T47D (cell line): Measurements from ENCODE around the gene DTNBP1.

ENCODE experiments used
- DNase-seq, 2 experiments: peaks; one replicate each; pipeline versions ENCODE4 v3.0.0 to v3.0.0-alpha.2; 2011 to 2012; ENCODE audit warnings: low read depth in 1 of 2, low spot score in 1 of 2
- JUND ChIP-seq: IDR thresholded peaks from 2 replicates; pipeline ENCODE4 v1.6.1; 2012; ENCODE audit warnings: low read depth
- in situ Hi-C: cut with HindIII; loops from 2 replicates; pipeline ENCODE4 v1.10.0; 2016; ENCODE audit warnings: low sequenced_read_pairs, low pct_unique_long_range_greater_than_20kb

DTNBP1 gene

DNA sequence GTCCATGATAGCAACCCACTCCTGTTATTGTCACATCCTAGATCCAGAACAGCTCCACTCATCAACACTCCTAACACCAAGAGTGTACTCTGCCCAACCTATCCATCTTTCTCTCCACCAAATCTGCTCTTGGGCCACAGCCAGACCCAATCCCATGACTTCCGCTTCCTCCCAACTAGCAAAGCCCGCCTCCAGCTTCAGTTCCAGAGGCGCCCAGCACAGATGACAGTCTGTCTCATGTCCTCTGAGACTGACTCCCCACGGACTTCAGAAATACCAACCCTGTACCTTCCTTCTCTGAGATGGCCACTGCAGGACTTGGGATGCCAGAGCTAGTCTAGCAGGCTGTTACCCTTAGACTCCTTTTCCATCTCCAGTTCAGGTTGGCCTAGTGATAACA is 48.6 kb downstream of the DTNBP1 start:
- no peak for TF ChIP-seq JUND
- DNase-seq, result no peak
- in situ Hi-C loops, result no loop called here

DNA sequence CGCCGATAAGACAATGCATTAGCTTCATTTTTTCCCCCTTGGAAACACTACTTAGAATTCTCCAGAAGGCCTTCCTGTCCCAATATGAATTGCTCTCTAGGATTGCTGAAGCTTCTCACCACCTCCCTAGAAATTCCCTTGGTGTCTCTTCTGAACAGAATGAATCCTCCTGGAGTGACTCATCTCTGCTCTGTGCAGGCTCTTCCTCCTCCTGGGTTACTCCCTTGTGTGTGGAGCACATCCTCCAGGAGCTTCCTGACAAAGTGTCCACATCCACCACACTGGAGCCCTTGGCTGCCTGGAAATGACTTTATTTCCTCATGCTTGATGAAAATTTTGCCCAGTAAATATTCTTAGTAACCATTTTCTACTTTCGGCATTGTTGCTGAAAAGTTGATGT is 54.4 kb downstream of the DTNBP1 start:
- no peak for DNase-seq
- no peak for TF ChIP-seq JUND
- in situ Hi-C loops, result no loop called here

DNA sequence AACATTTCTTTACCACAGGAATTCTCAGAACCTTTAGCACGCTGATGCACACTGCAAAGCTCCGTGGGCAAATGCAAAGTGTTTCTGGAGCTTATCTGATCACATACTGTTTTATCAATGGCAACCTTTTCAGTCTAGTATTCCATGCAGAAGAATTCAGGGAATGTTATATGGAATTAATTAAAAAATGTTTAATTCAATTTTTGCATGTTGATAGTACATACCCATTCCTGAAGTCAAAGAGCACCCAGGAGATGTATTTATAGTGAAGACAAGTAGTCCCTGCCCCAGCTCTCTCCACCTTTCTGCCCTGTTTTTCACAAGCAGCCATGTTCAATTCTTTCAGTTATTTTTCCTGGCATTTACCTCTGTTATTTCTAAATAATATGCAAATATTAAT is 55.2 kb downstream of the DTNBP1 start:
- in situ Hi-C loops, result no loop called here
- DNase-seq, result no peak
- no peak for TF ChIP-seq JUND

DNA sequence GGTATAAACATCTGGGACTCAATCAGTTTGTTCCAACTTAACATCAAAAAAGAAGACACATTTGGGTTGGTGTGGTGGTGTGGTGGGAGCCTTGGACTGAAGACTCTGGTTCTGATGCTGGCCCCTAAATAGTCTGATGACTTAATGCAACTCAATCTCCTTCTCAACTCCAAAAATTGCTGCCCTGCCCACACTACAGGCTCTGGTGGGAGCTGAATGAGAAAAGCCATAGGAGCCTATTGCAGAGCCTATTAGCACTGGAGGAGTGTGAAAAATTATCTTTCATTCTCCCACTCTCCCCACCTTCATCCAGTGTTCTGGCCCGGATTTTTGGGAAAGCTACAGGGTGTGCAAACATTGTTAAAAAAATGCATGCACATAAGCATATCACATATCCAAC is 56.5 kb downstream of the DTNBP1 start:
- no peak for TF ChIP-seq JUND
- no peak for DNase-seq
- in situ Hi-C loops, result no loop called here

DNA sequence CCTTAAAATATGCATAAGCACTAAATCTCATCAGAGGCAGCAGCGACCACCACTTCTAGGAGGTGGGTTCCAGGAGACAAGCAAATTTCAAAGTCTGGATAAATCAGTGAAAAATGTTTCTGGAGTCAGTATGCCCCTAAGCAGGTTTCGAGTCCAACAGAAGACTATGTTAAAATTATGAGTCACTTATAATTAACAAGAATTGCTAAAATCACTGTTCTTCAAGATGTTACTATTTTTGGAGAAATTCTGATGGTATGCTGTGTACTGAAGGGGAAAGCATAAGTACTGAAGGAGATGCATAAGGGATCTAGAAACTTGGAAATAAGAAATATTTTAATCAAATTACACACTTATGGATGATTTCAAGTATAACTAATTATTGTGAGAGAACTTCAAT is 58.0 kb downstream of the DTNBP1 start:
- no peak for TF ChIP-seq JUND
- in situ Hi-C loops, result no loop called here
- no peak for DNase-seq

DNA sequence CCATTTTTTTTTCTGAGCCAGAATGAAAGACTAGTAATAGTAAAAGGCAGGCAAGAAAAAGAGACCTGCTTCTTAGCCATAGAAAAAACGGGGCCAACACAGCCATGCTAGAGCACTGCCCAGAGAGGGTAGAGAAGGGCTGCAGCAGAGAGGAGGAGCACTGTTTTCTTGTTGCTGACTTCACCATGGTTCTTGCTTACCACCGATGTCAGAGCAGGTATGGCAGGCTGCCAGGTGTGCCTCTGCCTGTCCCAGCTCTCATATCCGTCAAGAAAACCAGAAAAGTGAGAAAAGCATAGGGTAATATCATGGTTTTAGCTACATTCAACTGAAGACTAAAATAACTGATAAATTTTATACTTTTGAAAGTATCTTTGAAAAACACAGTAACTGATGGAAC is 60.7 kb downstream of the DTNBP1 start:
- in situ Hi-C loops, result no loop called here
- no peak for DNase-seq
- no peak for TF ChIP-seq JUND

DNA sequence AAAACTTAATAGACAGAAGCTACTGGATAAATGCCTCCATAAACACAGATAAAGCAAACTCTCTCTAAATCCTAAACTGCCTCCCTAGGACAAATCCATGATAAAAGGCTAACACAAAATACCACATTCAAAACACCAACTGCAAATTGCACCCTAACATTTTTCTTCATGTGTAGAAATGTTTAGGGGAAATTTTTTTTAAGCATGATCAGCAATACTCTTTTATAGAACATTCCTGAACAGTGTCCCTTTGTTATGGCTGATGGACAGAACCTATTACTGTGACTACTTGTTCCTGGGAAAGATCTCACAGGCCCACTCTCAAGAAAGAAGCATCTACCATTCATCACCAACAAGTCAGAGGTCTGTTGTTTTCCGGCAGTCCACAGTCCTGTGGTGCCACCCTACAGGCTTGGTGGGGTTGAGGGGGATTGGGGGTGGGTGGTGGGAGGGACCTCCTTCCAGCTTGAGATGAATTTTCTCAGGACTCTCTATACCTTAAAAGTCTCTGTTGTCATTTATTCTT is 64.5 kb downstream of the DTNBP1 start:
- DNase-seq, result no peak
- in situ Hi-C loops, result no loop called here

DNA sequence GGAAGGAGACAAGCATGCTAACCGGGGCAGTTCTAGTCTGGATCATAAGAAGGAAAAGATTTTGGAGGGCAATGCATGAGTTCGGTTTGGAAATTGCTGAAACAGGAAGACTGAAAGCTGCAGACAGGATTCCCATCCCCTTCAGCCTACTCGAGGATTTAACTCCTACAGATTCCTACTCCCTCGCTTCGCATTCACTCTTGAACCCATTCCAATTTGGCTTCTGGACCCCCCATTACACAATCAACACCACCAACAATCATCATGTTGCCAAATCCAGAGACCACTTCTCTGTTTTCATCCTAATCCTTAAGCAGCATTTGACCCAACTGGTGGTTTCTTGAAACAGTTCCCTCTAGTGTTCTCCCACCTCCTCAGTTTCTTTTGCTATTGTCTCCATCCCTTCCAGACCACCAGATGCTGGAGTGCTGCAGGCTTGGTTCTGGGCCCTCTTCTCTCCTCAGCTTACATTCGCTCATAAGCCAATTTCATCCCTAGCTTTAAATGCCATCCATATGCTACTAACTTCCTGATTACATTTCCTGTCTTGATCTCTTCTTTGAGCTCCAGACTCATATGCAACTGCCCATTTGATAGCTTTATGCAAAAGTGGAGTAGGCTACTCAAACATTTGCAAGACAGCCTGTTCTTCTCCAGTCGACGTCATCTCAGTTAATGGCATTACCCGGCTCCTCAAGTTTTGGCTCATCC is 66.5 kb downstream of the DTNBP1 start:
- no peak for TF ChIP-seq JUND
- in situ Hi-C loops, result no loop called here
- DNase-seq, result no peak

More for the DNA sequence above, 64.5 kb downstream of the DTNBP1 start:
- no peak for TF ChIP-seq JUND

DNA sequence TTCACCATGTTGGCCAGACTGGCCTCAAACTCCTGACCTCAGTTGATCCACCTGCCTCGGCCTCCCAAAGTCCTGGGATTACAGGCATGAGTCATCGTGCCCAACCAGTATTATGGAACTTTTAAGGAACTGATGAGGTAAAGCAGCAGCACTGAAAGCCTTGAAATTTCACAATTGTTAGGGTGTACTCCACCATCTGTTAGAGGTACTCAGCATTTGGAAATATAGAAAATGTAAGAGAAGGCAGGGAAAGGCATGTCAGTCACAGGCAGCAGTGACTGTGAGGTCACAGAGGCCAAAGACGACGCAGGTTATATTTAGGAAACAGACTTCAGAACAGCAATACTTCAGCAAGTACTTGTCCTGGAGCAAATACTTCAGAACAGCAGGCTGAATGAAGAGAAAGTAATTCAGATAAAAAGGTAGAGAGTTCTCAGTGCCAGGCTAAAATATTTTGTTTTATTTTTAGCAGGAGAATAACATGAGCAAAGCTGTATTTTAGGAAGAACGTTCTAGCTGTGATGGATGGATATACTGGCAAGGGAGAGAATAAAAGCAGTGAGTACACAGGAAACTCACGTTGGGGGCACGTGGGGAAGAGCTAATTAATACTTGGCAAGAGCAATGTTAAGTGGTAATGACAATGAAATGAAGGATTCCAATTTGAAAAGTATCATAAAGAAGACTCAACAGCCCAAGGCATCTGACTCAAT is 67.2 kb downstream of the DTNBP1 start:
- no peak for DNase-seq
- in situ Hi-C loops, result no loop called here
- no peak for TF ChIP-seq JUND

DNA sequence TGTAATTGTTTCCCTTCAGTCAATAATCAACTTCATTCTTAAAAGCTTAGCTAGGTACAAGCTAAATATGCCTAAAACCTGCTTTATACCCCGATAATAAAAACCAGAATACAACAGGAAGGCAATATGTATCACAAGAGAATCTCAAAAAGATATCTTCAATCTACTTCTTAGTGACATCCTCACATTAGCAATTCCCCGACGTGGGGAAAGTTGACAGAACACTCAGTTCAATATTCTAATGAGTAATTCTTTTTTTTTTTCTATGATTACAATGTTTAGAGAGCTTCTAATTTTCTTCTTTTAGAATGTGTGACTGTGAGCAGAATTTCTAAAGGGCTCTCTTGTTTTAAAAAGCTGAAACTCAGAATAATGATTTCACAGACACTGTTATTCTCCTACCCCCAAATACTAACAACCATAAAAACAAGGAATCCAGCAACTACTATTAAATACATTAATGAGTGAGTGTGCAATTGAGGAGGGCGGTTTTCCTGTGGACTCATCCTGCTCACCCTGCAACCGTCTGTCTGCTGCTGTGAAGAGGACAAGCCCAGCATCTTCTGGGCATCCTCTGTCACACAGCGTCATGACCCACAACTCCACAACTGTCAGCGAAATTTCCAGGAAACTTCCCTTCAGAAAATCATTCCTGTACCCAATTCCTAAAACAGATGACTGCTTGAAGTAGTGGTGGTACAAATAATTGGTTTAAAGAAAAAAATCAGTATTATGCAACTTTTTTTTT is 68.1 kb downstream of the DTNBP1 start:
- in situ Hi-C loops, result no loop called here
- no peak for TF ChIP-seq JUND
- DNase-seq, result no peak

DNA sequence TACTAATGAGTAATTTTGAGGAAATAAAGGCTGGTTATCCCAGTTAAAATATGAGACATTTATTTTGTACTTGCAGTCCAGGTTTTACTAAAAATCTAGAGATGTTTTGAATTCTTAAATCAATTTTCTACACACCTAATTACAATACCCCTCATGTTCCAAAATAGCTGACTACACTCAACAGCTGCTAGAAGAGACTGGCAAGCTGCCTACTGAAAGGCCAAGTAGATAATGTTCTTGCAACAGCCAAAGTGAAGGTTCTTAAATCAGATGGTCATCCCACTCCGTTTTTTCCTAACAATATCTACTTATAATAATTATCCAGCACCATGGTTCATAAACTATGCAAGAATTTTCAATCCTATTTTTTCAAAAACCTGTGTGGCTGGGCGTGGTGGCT is 69.0 kb downstream of the DTNBP1 start:
- no peak for TF ChIP-seq JUND
- no peak for DNase-seq
- in situ Hi-C loops, result no loop called here

DNA sequence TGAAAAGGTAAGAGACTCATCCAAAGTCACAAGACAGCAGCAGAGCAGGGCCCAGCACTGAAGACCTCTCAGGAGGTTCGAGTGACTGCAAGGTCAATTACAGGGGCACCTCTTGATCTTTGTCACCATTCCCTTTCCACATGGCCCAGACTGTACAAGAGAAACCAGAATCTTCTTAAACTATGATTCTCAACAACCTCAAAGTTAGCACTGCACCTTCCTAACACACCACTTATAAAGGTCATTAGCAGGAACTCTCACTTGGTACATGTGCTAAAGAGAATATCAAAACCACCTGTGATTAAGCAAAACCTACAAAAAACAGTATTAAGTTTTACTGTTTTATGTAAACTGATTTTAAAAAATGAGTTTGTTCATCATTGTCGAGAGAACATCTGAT is 70.2 kb downstream of the DTNBP1 start:
- no peak for DNase-seq
- in situ Hi-C loops, result no loop called here
- TF ChIP-seq JUND, result no peak

DNA sequence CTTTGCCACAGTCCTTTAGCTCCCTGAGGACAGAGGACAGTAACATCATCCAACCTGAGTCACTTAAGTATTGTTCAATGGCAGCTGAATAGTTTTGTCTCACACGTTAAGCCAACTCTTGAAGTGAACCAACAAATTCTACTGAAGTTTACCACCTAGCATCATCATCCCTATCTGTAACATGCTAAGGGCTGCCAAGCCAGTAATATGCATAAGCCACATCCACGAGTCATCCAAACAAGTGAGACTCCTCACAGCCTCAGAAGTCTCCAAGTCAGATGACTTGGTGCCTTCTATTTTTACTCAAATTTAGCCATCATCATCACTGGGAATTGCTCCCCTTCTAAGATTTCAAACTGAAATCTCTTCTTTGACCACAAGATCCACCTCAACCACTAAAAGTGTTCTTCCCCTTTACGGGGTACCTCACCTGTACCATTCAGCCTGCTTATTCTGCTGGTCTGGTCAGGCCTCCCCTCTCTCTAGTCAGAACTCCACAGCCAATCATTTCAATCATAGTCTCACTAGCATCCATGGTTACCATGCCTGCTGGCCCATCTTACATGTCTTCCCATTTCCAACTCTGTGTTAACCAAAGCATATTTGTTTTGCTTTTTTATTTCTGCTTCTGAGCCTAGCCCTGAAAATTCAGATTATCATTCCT is 73.7 kb downstream of the DTNBP1 start:
- DNase-seq, result no peak
- no peak for TF ChIP-seq JUND
- in situ Hi-C loops, result no loop called here
